Gastrocnemius medialis (tissue), 4 donors: ENCODE results near the gene MRPL22. TPM values are rescaled to one million over a fixed set of nuclear protein-coding genes. Genes with fewer than 3 reads are reported as not detected.

Experiments used
- ATAC-seq, 2 donors: fragments of 150-250 bp; one replicate each; pipeline ENCODE4 v1.9.1; 2016
- DNase-seq, 2 donors: peaks; one replicate each; pipeline ENCODE4 v3.0.0-alpha.2; 2019
- H3K27ac ChIP-seq, 4 donors: fragments of 200-600 bp; sonication (generic); 1 replicate in 1 of 4; 2 replicates in 3 of 4; pipeline ENCODE4 v1.5.1; 2016 to 2018; ENCODE audit warnings: mild to moderate bottlenecking in 2 of 4, moderate library complexity in 1 of 4
- H3K27me3 ChIP-seq, 3 donors: fragments of 200-600 bp; sonication (generic) in 2 of 3; 1 replicate in 1 of 3; 2 replicates in 2 of 3; pipeline versions ENCODE4 v1.5.1 to v1.6.0; 2016 to 2019; ENCODE audit warnings: mild to moderate bottlenecking in 1 of 3, moderate library complexity in 1 of 3
- H3K36me3 ChIP-seq, 2 donors: fragments of 200-600 bp; sonication (generic) in 1 of 2; one replicate each; pipeline ENCODE4 v1.5.1; 2017 to 2018
- H3K4me1 ChIP-seq, 2 donors: fragments of 200-600 bp; sonication (generic) in 1 of 2; one replicate each; pipeline ENCODE4 v1.5.1; 2016 to 2017; ENCODE audit warnings: mild to moderate bottlenecking in 2 of 2
- H3K4me3 ChIP-seq, 4 donors: fragments of 200-600 bp; sonication (generic) in 3 of 4; 1 replicate in 1 of 4; 2 replicates in 3 of 4; pipeline ENCODE4 v1.5.1; 2016 to 2019; ENCODE audit warnings: mild to moderate bottlenecking in 2 of 4
- H3K9me3 ChIP-seq, 3 donors: fragments of 200-600 bp; sonication (generic) in 2 of 3; 1 replicate in 1 of 3; 2 replicates in 2 of 3; pipeline ENCODE4 v1.5.1; 2016 to 2019
- CTCF ChIP-seq, 5 experiments: fragments of 450-650 bp in 3 of 5; fragments of 200-600 bp in 2 of 5; sonication (generic) in 2 of 5; IDR thresholded peaks in 4 of 5; conservative IDR thresholded peaks in 1 of 5; 1 replicate in 4 of 5; 2 replicates in 1 of 5; pipeline ENCODE4 v1.5.1; 2016 to 2019; ENCODE audit warnings: antibody characterized with exemption in 5 of 5, mild to moderate bottlenecking in 3 of 5, moderate library complexity in 3 of 5
- POLR2A ChIP-seq, 2 donors: fragments of 450-650 bp; IDR thresholded peaks; one replicate each; pipeline ENCODE4 v1.6.1; 2017; ENCODE audit warnings: antibody characterized with exemption in 2 of 2, mild to moderate bottlenecking in 2 of 2, moderate library complexity in 2 of 2
- in situ Hi-C, 4 donors: fragments of 200-750 bp; cut with MboI; loops; one replicate each; pipeline versions ENCODE4 v1.15.0 to v1.8.0; 2017; ENCODE audit warnings: low sequenced_read_pairs in 4 of 4
- intact Hi-C: fragments of 100-400 bp; cut with DNase I; formaldehyde crosslinking; loops from one replicate; pipeline ENCODE4 v1.15.1; 2023; ENCODE audit warnings: low total_unique reads
- total RNA-seq, 4 donors: library from RNA; depleted of rRNA; stranded (reverse); fragments of >200 nt; gene quantifications; one replicate each; pipeline versions ENCODE4 v1.1.0 to v1.2.3, GENCODE V29; 2016

The MRPL22 gene
- total RNA-seq, 4 donors from 2014 or later = 13.6 to 22.5 (median 21.0) TPM

GRCh38 chr5:155008669-155009068 lies 67.8 kb downstream of the MRPL22 start:
- Histone ChIP-seq H3K4me3 (no peak overlapping the region), H3K4me1 (no peaks in the 10 kb centered on the region), H3K27me3 (no peaks in the 10 kb centered on the region), H3K9me3 (no peaks in the 10 kb centered on the region), H3K36me3 (no peaks in the 10 kb centered on the region), H3K27ac (no peak overlapping the region)
- intact Hi-C loops = no loop called here
- ATAC-seq = no peak
- TF ChIP-seq CTCF (IDR thresholded peaks at IDR 0.05 in 4 of 5, conservative IDR thresholded peaks at IDR 0.05 in 1 of 5) (no peak), POLR2A (IDR thresholded peaks at IDR 0.05) (no peak)
- in situ Hi-C loops = no loop called here
- DNase-seq = no peak

- Histone ChIP-seq H3K27ac (no peak overlapping the region), H3K9me3 (no peaks in the 10 kb centered on the region), H3K36me3 (no peaks in the 10 kb centered on the region), H3K4me1 (no peaks in the 10 kb centered on the region), H3K27me3 (no peaks in the 10 kb centered on the region), H3K4me3 (no peak overlapping the region)
- in situ Hi-C loops = no loop called here
- TF ChIP-seq POLR2A (IDR thresholded peaks at IDR 0.05) (no peak), CTCF (IDR thresholded peaks at IDR 0.05 in 4 of 5, conservative IDR thresholded peaks at IDR 0.05 in 1 of 5) (no peak)
- DNase-seq (no peak), ATAC-seq (no peak)
- intact Hi-C loops = no loop called here
Observed at GRCh38 chr5:155010881-155011280, 70.0 kb downstream of the MRPL22 start.

GRCh38 chr5:155013526-155013925 lies 72.7 kb downstream of the MRPL22 start, which contains the start of gene KIF4B:
KIF4B (plus strand) TSS chr5:155013755; CDS start chr5:155013860, 105 bp downstream.
- ATAC-seq = no peak
- Histone ChIP-seq H3K9me3 (no peaks in the 10 kb centered on the region), H3K4me1 (no peaks in the 10 kb centered on the region), H3K4me3 (no peak within 1 kb of the TSS), H3K27ac (no peak within 1 kb of the TSS), H3K27me3 (no peaks in the 10 kb centered on the region), H3K36me3 (no peaks in the 10 kb centered on the region)
- in situ Hi-C loops (no loop called here), intact Hi-C loops (no loop called here)
- no peak for DNase-seq
- TF ChIP-seq POLR2A (IDR thresholded peaks at IDR 0.05) (no peak), CTCF (IDR thresholded peaks at IDR 0.05 in 4 of 5, conservative IDR thresholded peaks at IDR 0.05 in 1 of 5) (no peak)

- in situ Hi-C loops = no loop called here
- Histone ChIP-seq H3K27ac (no peak overlapping the region), H3K36me3 (no peaks in the 10 kb centered on the region), H3K27me3 (no peaks in the 10 kb centered on the region), H3K9me3 (no peaks in the 10 kb centered on the region), H3K4me1 (no peaks in the 10 kb centered on the region), H3K4me3 (no peak overlapping the region)
- DNase-seq (no peak), ATAC-seq (no peak)
- no peak for TF ChIP-seq CTCF (IDR thresholded peaks at IDR 0.05 in 4 of 5, conservative IDR thresholded peaks at IDR 0.05 in 1 of 5)
- no peak for TF ChIP-seq POLR2A (IDR thresholded peaks at IDR 0.05)
- intact Hi-C loops = no loop called here
Observed at GRCh38 chr5:155015239-155015638, 74.4 kb downstream of the MRPL22 start.

GRCh38 chr5:155017610-155018009 lies 76.7 kb downstream of the MRPL22 start:
- Histone ChIP-seq H3K4me1 (no peaks in the 10 kb centered on the region), H3K27me3 (no peaks in the 10 kb centered on the region), H3K4me3 (no peak overlapping the region), H3K27ac (no peak overlapping the region), H3K36me3 (no peaks in the 10 kb centered on the region), H3K9me3 (no peaks in the 10 kb centered on the region)
- no peak for DNase-seq
- in situ Hi-C loops (no loop called here), intact Hi-C loops (no loop called here)
- no peak for ATAC-seq
- no peak for TF ChIP-seq CTCF (IDR thresholded peaks at IDR 0.05 in 4 of 5, conservative IDR thresholded peaks at IDR 0.05 in 1 of 5)
- TF ChIP-seq POLR2A (IDR thresholded peaks at IDR 0.05) = no peak
